ENCODE results near the gene ESPN. TPM values are rescaled to one million over a fixed set of nuclear protein-coding genes. Genes with fewer than 3 reads are reported as not detected.

ESPN gene
- polyA plus RNA-seq, 1 of the 3 experiments (the other 2 are of a cell fraction): 0.33 TPM

DNA sequence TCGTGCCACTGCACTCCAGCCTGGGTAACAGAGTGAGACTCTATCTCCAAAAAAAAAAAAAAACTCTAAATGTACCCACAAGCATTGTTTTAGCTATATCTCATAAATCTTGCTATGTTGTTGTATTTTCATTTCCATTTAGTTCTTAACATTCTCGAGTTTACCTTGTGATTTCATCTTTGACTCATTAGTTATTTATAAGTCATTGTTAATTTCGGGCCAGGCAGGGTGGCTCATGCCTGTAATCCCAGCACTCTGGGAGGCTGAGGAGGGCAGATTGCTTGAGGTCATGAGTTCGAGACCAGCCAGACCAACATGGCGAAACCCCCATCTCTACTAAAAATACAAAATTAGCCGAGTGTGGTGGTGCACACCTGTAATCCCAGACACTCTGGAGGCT is 16.6 kb upstream of the ESPN start:
- 63% methylated on average over 6 of the region's 6 CpGs for WGBS (ENCODE audit: low lambda C conversion rate)
- Histone ChIP-seq H4K20me1 (ENCODE audit: insufficient read depth) (no peaks in the 10 kb centered on the region), H3K4me3 (ENCODE audit: low read depth in 2 of 2, low read length in 1 of 2) (no peak overlapping the region), H3K79me2 (ENCODE audit: insufficient read depth) (no peaks in the 10 kb centered on the region), H3K27me3 (ENCODE audit: insufficient read depth) (no peaks in the 10 kb centered on the region), H3K4me1 (ENCODE audit: control insufficient read depth in 1 of 2, insufficient read depth in 2 of 2, low read depth in 1 of 2, low read length in 1 of 2) (no peaks in the 10 kb centered on the region), H3K9ac (no peak overlapping the region), H2AFZ (ENCODE audit: low read depth) (no peak overlapping the region), H3K4me2 (no peak overlapping the region), H3K9me3 (no peaks in the 10 kb centered on the region), H3K36me3 (replicated peaks in 1 of 2; ENCODE audit: control insufficient read depth in 1 of 2, insufficient read depth in 2 of 2, low read length in 1 of 2) (no peaks in the 10 kb centered on the region), H3K27ac (ENCODE audit: low read depth in 2 of 2, low read length in 1 of 2) (no peak overlapping the region), H3F3A (replicated peaks; ENCODE audit: insufficient read depth) (peaks cover 3% of the 10 kb centered on the region), H3K9me2 (no peaks in the 10 kb centered on the region)
- no peak for DNase-seq
- ChIA-PET CTCF (interaction anchor here (1.0 to 1.5 kb wide), 3 partner anchors 146 to 226 kb away, joined by 3 to 10 read pairs (median 3); partner anchors contain the start of gene NOL9), POLR2A (no interaction called here)
- TF ChIP-seq GATA2 (CRISPR knock-in tag; IDR thresholded peaks at IDR 0.05): no peak
- no peak for TF ChIP-seq YY1 (IDR thresholded peaks at IDR 0.05; ENCODE audit: low read depth)
- no peak for TF ChIP-seq EP300 (IDR thresholded peaks at IDR 0.05; ENCODE audit: borderline replicate concordance in 1 of 2, low read depth in 1 of 2, low read length in 1 of 2)
- TF ChIP-seq TEAD4 (IDR thresholded peaks at IDR 0.05; ENCODE audit: borderline replicate concordance, insufficient read depth): no peak
- no peak for TF ChIP-seq RCOR1 (IDR thresholded peaks at IDR 0.05; ENCODE audit: low read length)
- no peak for TF ChIP-seq RXRA (IDR thresholded peaks at IDR 0.05; ENCODE audit: borderline replicate concordance, low read depth)
- TF ChIP-seq MAX (IDR thresholded peaks at IDR 0.05; ENCODE audit: low read depth): no peak
- no peak for TF ChIP-seq FOXJ3 (CRISPR knock-in tag; IDR thresholded peaks at IDR 0.05)
- TF ChIP-seq RAD21 (IDR thresholded peaks at IDR 0.05; ENCODE audit: low read length): no peak
- no peak for TF ChIP-seq PBX3 (IDR thresholded peaks at IDR 0.05)

DNA sequence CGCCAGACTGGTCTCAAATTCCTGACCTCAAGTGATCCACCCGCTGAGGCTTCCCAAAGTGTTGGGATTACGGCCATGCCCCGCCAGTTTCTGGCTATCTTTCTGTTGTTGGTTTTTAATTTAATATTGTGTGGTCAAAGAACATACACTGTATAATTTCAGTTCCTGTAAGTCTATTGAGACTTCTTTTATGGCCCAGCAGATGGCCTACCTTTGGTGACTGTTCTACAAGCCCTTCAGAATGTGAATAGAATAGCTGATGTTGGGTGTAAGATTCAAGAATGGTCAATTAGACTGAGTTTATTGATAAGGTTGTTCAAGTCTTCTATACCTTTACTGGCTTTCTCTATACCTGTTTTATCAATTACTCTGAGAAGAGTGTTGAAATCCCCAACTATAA is 15.5 kb upstream of the ESPN start:
- ChIA-PET CTCF (interaction anchor here (1.0 to 2.5 kb wide), 6 partner anchors 14 to 227 kb away, joined by 3 to 15 read pairs (median 7); no protein-coding TSS in a partner anchor), POLR2A (no interaction called here)

More for the DNA sequence above, 15.5 kb upstream of the ESPN start:
- H3K4me3 ChIP-seq (ENCODE audit: low read depth in 2 of 2, low read length in 1 of 2): no peak overlapping the region
- DNase-seq: no peak
- H3K27ac ChIP-seq (ENCODE audit: low read depth in 2 of 2, low read length in 1 of 2): no peak overlapping the region
- H3K4me1 ChIP-seq (ENCODE audit: control insufficient read depth in 1 of 2, insufficient read depth in 2 of 2, low read depth in 1 of 2, low read length in 1 of 2): no peaks in the 10 kb centered on the region
- no peaks in the 10 kb centered on the region for H3K36me3 ChIP-seq (replicated peaks in 1 of 2; ENCODE audit: control insufficient read depth in 1 of 2, insufficient read depth in 2 of 2, low read length in 1 of 2)
- no peak overlapping the region for H3K9ac ChIP-seq
- H3K4me2 ChIP-seq: no peak overlapping the region
- no peak overlapping the region for H2AFZ ChIP-seq (ENCODE audit: low read depth)
- no peak for TF ChIP-seq EP300 (IDR thresholded peaks at IDR 0.05; ENCODE audit: borderline replicate concordance in 1 of 2, low read depth in 1 of 2, low read length in 1 of 2)
- no peak for TF ChIP-seq YY1 (IDR thresholded peaks at IDR 0.05; ENCODE audit: low read depth)
- TF ChIP-seq IRF3 (IDR thresholded peaks at IDR 0.05; ENCODE audit: low read depth, low read length): no peak
- no peak for TF ChIP-seq PBX3 (IDR thresholded peaks at IDR 0.05)
- no peak for TF ChIP-seq TAF1 (IDR thresholded peaks at IDR 0.05; ENCODE audit: borderline replicate concordance, low read depth, low read length)
- no peak for TF ChIP-seq GABPA (IDR thresholded peaks at IDR 0.05; ENCODE audit: low read depth)
- TF ChIP-seq MXI1 (IDR thresholded peaks at IDR 0.05; ENCODE audit: low read depth, low read length): no peak
- TF ChIP-seq NRF1 (IDR thresholded peaks at IDR 0.05; ENCODE audit: low read depth, low read length): no peak
- no peak for TF ChIP-seq FOXJ3 (CRISPR knock-in tag; IDR thresholded peaks at IDR 0.05)
- TF ChIP-seq RAD21 (IDR thresholded peaks at IDR 0.05; ENCODE audit: low read length): no peak
- no peak for TF ChIP-seq GATA2 (CRISPR knock-in tag; IDR thresholded peaks at IDR 0.05)
- no peak for TF ChIP-seq USF1 (IDR thresholded peaks at IDR 0.05; ENCODE audit: borderline replicate concordance, low read depth)
- TF ChIP-seq EZH2phosphoT487 (IDR thresholded peaks at IDR 0.05; ENCODE audit: borderline replicate concordance, low read depth): no peak
- TF ChIP-seq MEF2A (IDR thresholded peaks at IDR 0.05; ENCODE audit: borderline replicate concordance, low read depth): no peak
- H3K9me3 ChIP-seq: no peaks in the 10 kb centered on the region
- H4K20me1 ChIP-seq (ENCODE audit: insufficient read depth): no peaks in the 10 kb centered on the region
- no peaks in the 10 kb centered on the region for H3K9me2 ChIP-seq
- 94% methylated on average over 4 of the region's 4 CpGs for WGBS (ENCODE audit: low lambda C conversion rate)
- no peaks in the 10 kb centered on the region for H3K79me2 ChIP-seq (ENCODE audit: insufficient read depth)
- no peaks in the 10 kb centered on the region for H3K27me3 ChIP-seq (ENCODE audit: insufficient read depth)
- H3F3A ChIP-seq (replicated peaks; ENCODE audit: insufficient read depth): peaks cover 3% of the 10 kb centered on the region

All from SK-N-SH (cell line).